Metanephros (tissue), 1 donor: ENCODE measurements around the gene BCL11B. TPM values are rescaled to one million over a fixed set of nuclear protein-coding genes. Genes with fewer than 3 reads are reported as not detected.

Experiments used
- total RNA-seq: library from RNA; depleted of rRNA; stranded (reverse); fragments of >200 nt; gene quantifications from one replicate; pipeline ENCODE4 v1.2.3, GENCODE V29; 2014

BCL11B gene
- 2.9 TPM for total RNA-seq

DNA sequence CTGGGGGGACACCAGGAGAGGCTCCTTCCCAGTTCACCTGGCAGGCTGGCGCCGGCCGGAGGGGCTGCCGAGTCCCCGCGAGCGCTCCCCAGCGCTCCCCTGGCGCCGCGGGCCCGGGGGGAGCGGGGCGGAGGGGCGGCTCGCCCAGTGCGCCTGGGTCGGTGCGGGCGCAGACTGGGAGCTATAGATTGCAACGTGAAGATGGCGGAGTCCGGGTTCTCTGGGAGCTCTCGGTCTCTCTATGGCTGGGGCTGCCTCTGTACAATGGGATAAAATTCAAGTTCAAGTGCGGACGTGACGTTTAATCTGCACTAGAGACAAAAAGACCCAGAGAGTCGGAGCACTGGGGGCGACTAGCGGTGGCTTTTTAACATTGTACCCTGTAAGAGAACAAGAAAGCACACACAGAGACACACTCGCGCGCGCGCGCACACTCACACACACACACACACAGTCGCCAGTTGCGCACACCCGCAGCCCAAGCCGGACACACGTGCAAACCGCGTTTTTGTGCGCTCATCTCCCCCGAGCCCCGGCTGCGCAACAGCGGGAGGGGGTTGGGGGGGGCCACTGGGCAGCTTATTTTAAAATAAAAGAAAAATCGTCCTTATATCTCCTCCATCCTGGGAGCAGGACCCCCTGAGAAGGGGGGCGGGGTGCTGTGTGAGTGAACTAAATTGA, at the start of gene BCL11B:
Gene BCL11B (minus strand): TSS at position 247 of the 681 bp plus-strand sequence. CDS start 979 bp downstream, outside the sequence.

Other genes with a start within 250 kb of the BCL11B start
- 62.1 TPM for gene SETD3, start 208.7 kb upstream of the BCL11B start, total RNA-seq
- gene CCNK, start 209.2 kb upstream of the BCL11B start, total RNA-seq: 35.8 TPM